SIG-M5 treated with dmso at 0.1 percent for 504 hours (cell line): Measurements from ENCODE around the gene NOL4.
"Not testable (repeated sequence)": the region's sequence is repeated elsewhere in the genome, so short reads cannot be mapped to it uniquely, and the experiment has no call there.

Experiments used
- DNase-seq: peaks from one replicate; lab custom pipeline; 2025; ENCODE audit not compliant: unreplicated experiment; lab: John Stamatoyannopoulos, UW

NOL4 gene

GRCh38 chr18:34224423-34225217 is at the start of gene NOL4:
Gene NOL4, minus strand, starts transcription at chr18:34224913. Its CDS starts 1,660 bp downstream, at chr18:34223253.
- no peak for DNase-seq

- DNase-seq, result not testable (repeated sequence)
Measured at GRCh38 chr18:34266029-34266428, 41.3 kb upstream of the NOL4 start.

- DNase-seq, result no peak
Measured at GRCh38 chr18:34261865-34262780, 37.4 kb upstream of the NOL4 start.

- DNase-seq, result no peak
Measured at GRCh38 chr18:34258176-34258575, 33.5 kb upstream of the NOL4 start.

GRCh38 chr18:34251919-34252318 is 27.2 kb upstream of the NOL4 start:
- DNase-seq, result no peak

- DNase-seq, result no peak
Measured at GRCh38 chr18:34248727-34249126, 24.0 kb upstream of the NOL4 start.

- DNase-seq, result no peak
Measured at GRCh38 chr18:34242739-34243138, 18.0 kb upstream of the NOL4 start.

- DNase-seq, result not testable (repeated sequence)
Measured at GRCh38 chr18:34233781-34234388, 9.2 kb upstream of the NOL4 start.

GRCh38 chr18:34225218-34225553 is 473 bp upstream of the NOL4 start:
- DNase-seq, result no peak

GRCh38 chr18:34223893-34224422 is 755 bp downstream of the NOL4 start:
- DNase-seq, result no peak

GRCh38 chr18:34223164-34223892 is 1.4 kb downstream of the NOL4 start:
- DNase-seq, result no peak

GRCh38 chr18:34222307-34223163 is 2.2 kb downstream of the NOL4 start:
- DNase-seq, result no peak

GRCh38 chr18:34221971-34222306 is 2.8 kb downstream of the NOL4 start:
- DNase-seq, result no peak

- DNase-seq, result no peak
Measured at GRCh38 chr18:34220081-34220815, 4.5 kb downstream of the NOL4 start.

GRCh38 chr18:34219651-34220050 is 5.1 kb downstream of the NOL4 start:
- DNase-seq, result no peak

- no peak for DNase-seq
Measured at GRCh38 chr18:34212511-34212910, 12.2 kb downstream of the NOL4 start.

- no peak for DNase-seq
Measured at GRCh38 chr18:34207344-34207851, 17.3 kb downstream of the NOL4 start.

- no peak for DNase-seq
Measured at GRCh38 chr18:34203866-34204265, 20.8 kb downstream of the NOL4 start.

- no peak for DNase-seq
Measured at GRCh38 chr18:34196256-34196655, 28.5 kb downstream of the NOL4 start.
